Esophagus muscularis mucosa (tissue), 4 donors: ENCODE results near the gene CDKL2. TPM values are rescaled to one million over a fixed set of nuclear protein-coding genes. Genes with fewer than 3 reads are reported as not detected.
"Not testable (repeated sequence)": the region's sequence is repeated elsewhere in the genome, so short reads cannot be mapped to it uniquely, and the experiment has no call there.

ENCODE experiments used
- DNase-seq: peaks from one replicate; pipeline ENCODE4 v3.0.0-alpha.2; 2017; ENCODE audit errors: extremely low spot score
- H3K27ac ChIP-seq, 4 donors: fragments of 200-600 bp; sonication (generic); replicated peaks in 1 of 4; 1 replicate in 3 of 4; 2 replicates in 1 of 4; pipeline ENCODE4 v1.5.1; 2016 to 2019; ENCODE audit warnings: mild to moderate bottlenecking in 1 of 4
- H3K27me3 ChIP-seq, 4 donors: fragments of 200-600 bp; sonication (generic); one replicate each; pipeline versions ENCODE4 v1.5.1 to v1.6.0; 2016 to 2019
- H3K36me3 ChIP-seq, 4 donors: fragments of 200-600 bp; sonication (generic); one replicate each; pipeline ENCODE4 v1.5.1; 2016 to 2019
- H3K4me1 ChIP-seq, 4 donors: fragments of 200-600 bp; sonication (generic); one replicate each; pipeline ENCODE4 v1.5.1; 2016 to 2019
- H3K4me3 ChIP-seq, 4 donors: fragments of 200-600 bp; sonication (generic); 1 replicate in 2 of 4; 2 replicates in 2 of 4; pipeline ENCODE4 v1.5.1; 2016 to 2019; ENCODE audit warnings: mild to moderate bottlenecking in 4 of 4, moderate library complexity in 1 of 4
- H3K9me3 ChIP-seq, 4 donors: fragments of 200-600 bp; sonication (generic); 1 replicate in 3 of 4; 2 replicates in 1 of 4; pipeline ENCODE4 v1.5.1; 2016 to 2019
- EP300 ChIP-seq: sonication (generic); formaldehyde crosslinking; IDR thresholded peaks from one replicate; pipeline ENCODE4 v1.6.1; 2017; ENCODE audit warnings: antibody characterized with exemption
- POLR2A ChIP-seq: fragments of 450-650 bp; IDR thresholded peaks from one replicate; pipeline ENCODE4 v1.6.1; 2017; ENCODE audit warnings: antibody characterized with exemption, moderate library complexity, mild to moderate bottlenecking, low read depth
- POLR2AphosphoS5 ChIP-seq, 2 donors: sonication (generic); formaldehyde crosslinking; IDR thresholded peaks; one replicate each; pipeline ENCODE4 v1.6.1; 2017; ENCODE audit warnings: antibody characterized with exemption in 2 of 2
- WGBS: methylation state at CpG from one replicate; pipeline ENCODE4 v1.1.5; 2018; 5-methylcytosine and 5-hydroxymethylcytosine counted together
- intact Hi-C: fragments of 100-400 bp; cut with DNase I; formaldehyde crosslinking; loops from one replicate; pipeline ENCODE4 v1.15.1; 2023
- total RNA-seq, 4 donors: library from RNA; depleted of rRNA; stranded (reverse); fragments of >200 nt; gene quantifications; one replicate each; pipeline versions ENCODE4 v1.1.0 to v1.2.1, GENCODE V29; 2016
- TF ChIP-seq, protein P1 (sequence below), 3 experiments: fragments of 200-600 bp in 2 of 3; fragments of 450-650 bp in 1 of 3; sonication (generic) in 2 of 3; IDR thresholded peaks; one replicate each; pipeline ENCODE4 v1.5.1; 2017 to 2019; ENCODE audit warnings: antibody characterized with exemption in 3 of 3, mild to moderate bottlenecking in 2 of 3, moderate library complexity in 1 of 3

CDKL2 gene
- total RNA-seq, 4 donors from 2014 or later, result 2.9 to 6.2 (median 3.1) TPM

DNA sequence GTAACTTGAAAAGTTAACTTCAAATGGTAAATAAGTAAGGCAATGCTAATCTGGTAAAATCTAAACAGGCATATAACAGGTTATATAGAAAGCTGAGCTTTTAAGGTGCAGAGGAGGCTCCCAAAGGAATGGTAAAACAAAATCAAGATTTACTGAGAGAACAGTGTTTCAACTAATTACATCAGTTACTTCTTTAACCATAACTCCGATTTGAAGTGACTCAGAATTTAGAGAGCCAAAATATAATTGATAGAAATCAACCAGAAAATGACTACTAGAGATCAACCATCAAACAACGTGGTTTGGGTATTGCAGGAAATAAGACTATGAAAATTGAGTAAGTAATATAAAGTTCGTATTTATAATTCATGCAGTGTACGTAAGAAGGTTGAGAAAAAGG is 36.0 kb upstream of the CDKL2 start:
- intact Hi-C loops, result no loop called here
- Histone ChIP-seq H3K4me1 (peaks cover 38 to 78% (median 65%) of the 10 kb centered on the region in 4 donors), H3K36me3 (peaks cover 0 to 7% (median 6%) of the 10 kb centered on the region in 4 donors), H3K9me3 (no peaks in the 10 kb centered on the region), H3K27ac (no peak overlapping the region), H3K4me3 (no peak overlapping the region), H3K27me3 (no peaks in the 10 kb centered on the region)
- no peak for DNase-seq
- 70% methylated on average over 4 of the region's 4 CpGs for WGBS
- TF ChIP-seq, protein P1, sequence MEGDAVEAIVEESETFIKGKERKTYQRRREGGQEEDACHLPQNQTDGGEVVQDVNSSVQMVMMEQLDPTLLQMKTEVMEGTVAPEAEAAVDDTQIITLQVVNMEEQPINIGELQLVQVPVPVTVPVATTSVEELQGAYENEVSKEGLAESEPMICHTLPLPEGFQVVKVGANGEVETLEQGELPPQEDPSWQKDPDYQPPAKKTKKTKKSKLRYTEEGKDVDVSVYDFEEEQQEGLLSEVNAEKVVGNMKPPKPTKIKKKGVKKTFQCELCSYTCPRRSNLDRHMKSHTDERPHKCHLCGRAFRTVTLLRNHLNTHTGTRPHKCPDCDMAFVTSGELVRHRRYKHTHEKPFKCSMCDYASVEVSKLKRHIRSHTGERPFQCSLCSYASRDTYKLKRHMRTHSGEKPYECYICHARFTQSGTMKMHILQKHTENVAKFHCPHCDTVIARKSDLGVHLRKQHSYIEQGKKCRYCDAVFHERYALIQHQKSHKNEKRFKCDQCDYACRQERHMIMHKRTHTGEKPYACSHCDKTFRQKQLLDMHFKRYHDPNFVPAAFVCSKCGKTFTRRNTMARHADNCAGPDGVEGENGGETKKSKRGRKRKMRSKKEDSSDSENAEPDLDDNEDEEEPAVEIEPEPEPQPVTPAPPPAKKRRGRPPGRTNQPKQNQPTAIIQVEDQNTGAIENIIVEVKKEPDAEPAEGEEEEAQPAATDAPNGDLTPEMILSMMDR (IDR thresholded peaks at IDR 0.05), result no peak

DNA sequence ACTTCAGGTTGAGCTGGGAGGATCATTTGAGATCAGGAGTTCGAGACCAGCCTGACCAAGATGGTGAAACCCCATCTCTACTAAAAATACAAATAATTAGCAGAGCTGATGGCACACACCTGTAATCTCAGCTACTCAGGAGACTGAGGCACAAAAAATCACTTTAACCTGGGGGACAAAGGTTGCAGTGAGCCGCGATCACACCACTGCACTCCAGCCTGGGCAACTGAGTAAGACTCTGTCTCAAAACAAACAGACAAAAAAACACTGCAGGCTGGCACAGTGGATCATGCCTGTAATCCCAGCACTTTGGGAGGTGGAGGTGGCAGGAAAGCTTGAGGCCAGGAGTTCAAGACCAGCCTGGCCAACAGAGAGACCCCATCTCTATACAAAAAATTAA is 34.3 kb upstream of the CDKL2 start:
- H3K4me3 ChIP-seq, DNase-seq, H3K27me3 ChIP-seq, H3K9me3 ChIP-seq, intact Hi-C loops, H3K27ac ChIP-seq: not testable (repeated sequence)
- H3K4me1 ChIP-seq, result peaks cover 31 to 74% (median 63%) of the 10 kb centered on the region in 4 donors
- 94% methylated on average over 3 of the region's 3 CpGs for WGBS
- peaks cover 0 to 20% (median 11%) of the 10 kb centered on the region in 4 donors for H3K36me3 ChIP-seq

DNA sequence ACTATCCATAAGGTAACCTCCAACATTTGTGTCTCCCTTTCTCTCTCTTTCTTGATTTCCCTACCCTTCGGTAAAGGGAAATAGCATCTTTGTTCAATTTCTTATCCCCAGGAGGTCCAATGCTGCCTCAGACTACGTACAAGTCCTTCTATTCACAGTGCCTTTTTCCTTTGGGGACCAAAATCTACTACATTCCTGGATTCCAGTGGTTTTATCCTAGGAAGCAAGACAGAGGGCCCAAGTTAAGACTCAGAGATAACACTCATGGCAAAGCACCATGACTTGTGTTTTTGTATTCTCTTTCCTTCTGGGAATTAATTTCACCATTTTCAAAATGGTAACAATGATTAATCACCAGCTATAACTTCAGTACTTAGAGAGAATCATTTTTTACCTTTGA is 32.3 kb upstream of the CDKL2 start:
- no peak for DNase-seq
- Histone ChIP-seq H3K4me3 (no peak overlapping the region), H3K27me3 (no peaks in the 10 kb centered on the region), H3K36me3 (peaks cover 12 to 35% (median 26%) of the 10 kb centered on the region in 4 donors), H3K4me1 (peaks cover 15 to 65% (median 55%) of the 10 kb centered on the region in 4 donors), H3K27ac (no peak overlapping the region), H3K9me3 (no peaks in the 10 kb centered on the region)
- intact Hi-C loops, result no loop called here
- WGBS, result 84% methylated on average over 2 of the region's 2 CpGs
- TF ChIP-seq POLR2A (no peak), POLR2AphosphoS5 (IDR thresholded peaks at IDR 0.05) (no peak), EP300 (no peak)
- TF ChIP-seq, protein P1 (IDR thresholded peaks at IDR 0.05), result no peak

DNA sequence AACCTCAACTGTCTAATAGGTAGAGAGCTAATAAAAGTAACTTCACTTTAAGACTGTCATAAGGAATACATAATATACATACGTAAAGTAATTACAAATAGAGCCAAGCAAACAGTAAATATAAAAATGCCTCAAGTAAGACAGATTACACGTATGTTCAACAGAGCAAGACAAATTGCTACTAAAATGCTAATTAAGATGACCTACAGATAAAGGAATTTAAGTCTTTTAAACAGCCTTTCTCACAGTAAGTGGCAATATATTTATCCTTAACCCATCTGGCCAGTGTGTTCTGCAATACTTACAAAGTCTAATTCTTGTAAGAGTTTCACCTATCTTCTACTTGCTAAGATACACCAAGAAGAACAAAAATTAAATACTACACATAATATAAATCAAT is 30.2 kb upstream of the CDKL2 start:
- intact Hi-C loops, result no loop called here

DNA sequence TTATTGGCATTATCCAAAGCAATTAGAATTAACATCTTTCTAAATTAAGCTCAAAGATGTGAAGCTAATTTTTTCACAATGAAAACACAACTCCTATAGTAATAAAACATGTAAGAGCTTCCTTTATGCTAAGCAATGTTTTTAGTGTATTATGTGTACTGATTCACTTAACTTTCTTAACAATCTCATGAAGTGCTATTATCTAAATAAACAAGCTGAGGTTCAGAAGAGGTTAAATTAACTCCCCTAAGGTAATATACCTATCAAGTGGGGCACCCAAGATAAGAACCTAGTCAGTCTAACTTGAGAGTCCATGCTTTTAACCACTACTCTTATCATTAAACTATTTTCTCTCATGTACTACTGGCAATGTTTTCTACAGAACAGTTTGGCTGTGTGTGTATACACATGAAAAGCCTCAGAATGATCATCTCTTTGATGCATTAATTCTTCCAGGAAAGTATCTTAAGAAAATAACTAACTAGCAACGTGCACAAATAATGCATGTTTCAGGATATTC is 29.2 kb upstream of the CDKL2 start:
- 63% methylated on average over 1 of the region's 1 CpG for WGBS
- peaks cover 28 to 55% (median 44%) of the 10 kb centered on the region in 4 donors for H3K36me3 ChIP-seq
- TF ChIP-seq, protein P1 (IDR thresholded peaks at IDR 0.05), result no peak
- TF ChIP-seq EP300 (no peak), POLR2AphosphoS5 (IDR thresholded peaks at IDR 0.05) (no peak), POLR2A (no peak)
- no peak for DNase-seq
- H3K27me3 ChIP-seq, result no peaks in the 10 kb centered on the region
- H3K9me3 ChIP-seq, result no peaks in the 10 kb centered on the region
- intact Hi-C loops, result loop anchor here (10.0 kb wide), 1 partner anchor 135 kb away; no protein-coding TSS in a partner anchor
- H3K27ac ChIP-seq, result no peak overlapping the region
- H3K4me1 ChIP-seq, result peaks cover 9 to 37% (median 28%) of the 10 kb centered on the region in 4 donors
- H3K4me3 ChIP-seq, result no peak overlapping the region

More for the DNA sequence above, 30.2 kb upstream of the CDKL2 start:
- peaks cover 19 to 45% (median 40%) of the 10 kb centered on the region in 4 donors for H3K36me3 ChIP-seq
- no peaks in the 10 kb centered on the region for H3K9me3 ChIP-seq
- no peak for DNase-seq
- TF ChIP-seq, protein P1 (IDR thresholded peaks at IDR 0.05), result no peak
- no peak for TF ChIP-seq POLR2AphosphoS5 (IDR thresholded peaks at IDR 0.05)
- TF ChIP-seq POLR2A, result no peak
- TF ChIP-seq EP300, result no peak
- H3K27me3 ChIP-seq, result no peaks in the 10 kb centered on the region
- peaks cover 9 to 47% (median 34%) of the 10 kb centered on the region in 4 donors for H3K4me1 ChIP-seq
- WGBS, result 57% methylated on average over 2 of the region's 2 CpGs
- no peak overlapping the region for H3K27ac ChIP-seq
- no peak overlapping the region for H3K4me3 ChIP-seq
